A549 (cell line): ENCODE data around the gene BAG3. TPM values are rescaled to one million over a fixed set of nuclear protein-coding genes. Genes with fewer than 3 reads are reported as not detected.

ENCODE experiments used
- ATAC-seq, 2 experiments: fragments of 200-7000 bp in 1 of 2; fragments of >200 bp in 1 of 2; cut with Nextera tagmentation in 1 of 2; cut with Tn5 transposase in 1 of 2; 3 replicates each; pipeline versions ENCODE4 v1.8.0 to v1.9.1; 2018 to 2020; ENCODE audit warnings: mild to moderate bottlenecking in 1 of 2, moderate library complexity in 1 of 2
- CTCF ChIA-PET: fragments of 300-600 bp; sonication (Branson Sonifier 250); formaldehyde crosslinking; extraction: SDS; loops from one replicate; lab custom pipeline; 2021; ENCODE audit warnings: antibody characterized with exemption, inconsistent platforms; lab: Yijun Ruan, JAX
- POLR2A ChIA-PET: fragments of 350-600 bp; formaldehyde crosslinking; extraction: SDS; loops from one replicate; lab custom pipeline; 2021; ENCODE audit warnings: antibody characterized with exemption, inconsistent platforms; lab: Yijun Ruan, JAX
- DNase-seq, 2 experiments: peaks; one replicate each; pipeline versions ENCODE4 v3.0.0 to v3.0.0-alpha.2; 2011 to 2016; ENCODE audit warnings: low read depth in 1 of 2, low spot score in 1 of 2
- FAIRE-seq: peaks from 2 replicates; lab custom pipeline; 2011; peaks lifted over from hg19 to GRCh38; lab: Jason Lieb, UNC
- H3K27ac ChIP-seq, 2 experiments: fragments of >200 bp; sonication (Bioruptor Twin); formaldehyde crosslinking; 3 replicates each; pipeline ENCODE4 v1.5.1; 2016 to 2017
- H3K4me1 ChIP-seq: fragments of >200 bp; sonication (Bioruptor Twin); formaldehyde crosslinking; 3 replicates; pipeline ENCODE4 v1.6.1; 2016
- H3K4me2 ChIP-seq: fragments of >200 bp; sonication (Bioruptor Twin); formaldehyde crosslinking; 3 replicates; pipeline ENCODE4 v1.6.1; 2016
- H3K4me3 ChIP-seq: fragments of >200 bp; sonication (Bioruptor Twin); formaldehyde crosslinking; 3 replicates; pipeline ENCODE4 v1.5.1; 2016
- H3K9me3 ChIP-seq: fragments of >200 bp; sonication (Bioruptor Twin); formaldehyde crosslinking; 3 replicates; pipeline ENCODE4 v1.6.1; 2016
- CHD2 ChIP-seq: fragments of 150-350 bp; IDR thresholded peaks from 2 replicates; pipeline ENCODE4 v1.6.1; 2014; ENCODE audit warnings: low read length; ENCODE audit not compliant: partially characterized antibody
- CHD4 ChIP-seq: fragments of 200-600 bp; sonication (generic); IDR thresholded peaks from 2 replicates; pipeline ENCODE4 v1.6.1; 2016; ENCODE audit warnings: antibody characterized with exemption, mild to moderate bottlenecking, borderline replicate concordance
- EHF ChIP-seq: fragments of 250-450 bp; sonication (Bioruptor Pico); IDR thresholded peaks from 2 replicates; pipeline ENCODE4 v1.5.0; 2020; ENCODE audit warnings: mild to moderate bottlenecking
- EP300 ChIP-seq, 2 experiments: fragments of >200 bp; sonication (Bioruptor Twin); formaldehyde crosslinking; IDR thresholded peaks; 2 replicates in 1 of 2; 3 replicates in 1 of 2; pipeline ENCODE4 v1.6.1; 2016 to 2017
- FOSB ChIP-seq: fragments of 250-450 bp; sonication (Bioruptor Pico); IDR thresholded peaks from 2 replicates; pipeline ENCODE4 v1.5.0; 2020; ENCODE audit warnings: mild to moderate bottlenecking, moderate library complexity
- FOSL2 ChIP-seq, 2 experiments: fragments of 450-650 bp in 1 of 2; fragments of >200 bp in 1 of 2; sonication (Bioruptor Twin) in 1 of 2; formaldehyde crosslinking; IDR thresholded peaks; 2 replicates each; pipeline versions ENCODE4 v1.5.0 to v1.6.1; 2016 to 2020; ENCODE audit warnings: mild to moderate bottlenecking in 1 of 2, moderate library complexity in 1 of 2
- HOXB13 ChIP-seq: fragments of 250-450 bp; sonication (Bioruptor Pico); IDR thresholded peaks from 2 replicates; pipeline ENCODE4 v1.5.0; 2020; ENCODE audit warnings: low read depth, mild to moderate bottlenecking, moderate library complexity
- MAZ ChIP-seq: fragments of 150-350 bp; IDR thresholded peaks from 2 replicates; pipeline ENCODE4 v1.6.1; 2014; ENCODE audit warnings: antibody characterized with exemption, low read depth, low read length, borderline replicate concordance
- NFE2L2 ChIP-seq: fragments of 150-350 bp; conservative IDR thresholded peaks from 2 replicates; pipeline ENCODE4 v1.6.1; 2014; ENCODE audit warnings: low read length
- PHF8 ChIP-seq: fragments of 200-600 bp; sonication (generic); IDR thresholded peaks from 2 replicates; pipeline ENCODE4 v1.6.1; 2016; ENCODE audit warnings: low read depth, mild to moderate bottlenecking, antibody characterized with exemption, moderate library complexity, borderline replicate concordance
- POLR2A ChIP-seq: IDR thresholded peaks from 2 replicates; pipeline ENCODE4 v1.6.1; 2012; ENCODE audit warnings: mild to moderate bottlenecking, low read length
- RAD21 ChIP-seq, 2 experiments: fragments of >200 bp in 1 of 2; sonication (Bioruptor Twin) in 1 of 2; formaldehyde crosslinking in 1 of 2; IDR thresholded peaks in 1 of 2; conservative IDR thresholded peaks in 1 of 2; 2 replicates in 1 of 2; 3 replicates in 1 of 2; pipeline ENCODE4 v1.6.1; 2012 to 2018; ENCODE audit warnings: inconsistent platforms in 1 of 2
- RFX5 ChIP-seq: fragments of 450-650 bp; IDR thresholded peaks from 2 replicates; pipeline ENCODE4 v1.7.1; 2014; ENCODE audit warnings: antibody characterized with exemption, mild to moderate bottlenecking, moderate library complexity
- RNF2 ChIP-seq: fragments of 200-600 bp; sonication (generic); IDR thresholded peaks from 2 replicates; pipeline ENCODE4 v1.6.1; 2016; ENCODE audit warnings: low read depth, mild to moderate bottlenecking, antibody characterized with exemption, moderate library complexity, borderline replicate concordance
- TFCP2L1 ChIP-seq: fragments of 250-450 bp; sonication (Bioruptor Pico); IDR thresholded peaks from 2 replicates; pipeline ENCODE4 v1.5.0; 2021; ENCODE audit warnings: mild to moderate bottlenecking
- ZC3H11A ChIP-seq: fragments of 450-650 bp; IDR thresholded peaks from 2 replicates; pipeline ENCODE4 v1.6.1; 2014; ENCODE audit warnings: antibody characterized with exemption, mild to moderate bottlenecking
- WGBS: methylation state at CpG from one replicate; pipeline ENCODE4 v1.1.6; 2017; ENCODE audit errors: missing lambda C conversion rate; 5-methylcytosine and 5-hydroxymethylcytosine counted together
- polyA plus RNA-seq, 4 experiments: library from polyadenylated mRNA; depleted of rRNA in 3 of 4; stranded (reverse); fragments of >200 nt; fragmentation: RNase III in 1 of 4; extraction: RNeasy Plus Mini Kit Qiagen cat#74134 plus additional on column Dnase treatment in 1 of 4; gene quantifications; 2 replicates in 3 of 4; 3 replicates in 1 of 4; pipeline ENCODE4 v1.2.3, GENCODE V29; 2011 to 2017
- TF ChIP-seq, protein P1 (sequence below): IDR thresholded peaks from 2 replicates; pipeline ENCODE4 v1.6.1; 2012
- TF ChIP-seq, protein P2 (sequence below): fragments of >200 bp; sonication (Bioruptor Twin); formaldehyde crosslinking; IDR thresholded peaks from 2 replicates; pipeline ENCODE4 v1.6.1; 2016
- TF ChIP-seq, protein P3 (sequence below): IDR thresholded peaks from 2 replicates; pipeline ENCODE4 v1.6.1; 2012; ENCODE audit warnings: low read depth, borderline replicate concordance
- TF ChIP-seq, protein P4 (sequence below): fragments of 250-450 bp; sonication (Bioruptor Pico); IDR thresholded peaks from 2 replicates; pipeline ENCODE4 v1.5.0; 2021; ENCODE audit warnings: mild to moderate bottlenecking, moderate library complexity, borderline replicate concordance

BAG3 gene
- polyA plus RNA-seq, 2 of the 4 experiments (the other 2 are of a cell fraction) = 10.7 to 58.4 TPM

DNA sequence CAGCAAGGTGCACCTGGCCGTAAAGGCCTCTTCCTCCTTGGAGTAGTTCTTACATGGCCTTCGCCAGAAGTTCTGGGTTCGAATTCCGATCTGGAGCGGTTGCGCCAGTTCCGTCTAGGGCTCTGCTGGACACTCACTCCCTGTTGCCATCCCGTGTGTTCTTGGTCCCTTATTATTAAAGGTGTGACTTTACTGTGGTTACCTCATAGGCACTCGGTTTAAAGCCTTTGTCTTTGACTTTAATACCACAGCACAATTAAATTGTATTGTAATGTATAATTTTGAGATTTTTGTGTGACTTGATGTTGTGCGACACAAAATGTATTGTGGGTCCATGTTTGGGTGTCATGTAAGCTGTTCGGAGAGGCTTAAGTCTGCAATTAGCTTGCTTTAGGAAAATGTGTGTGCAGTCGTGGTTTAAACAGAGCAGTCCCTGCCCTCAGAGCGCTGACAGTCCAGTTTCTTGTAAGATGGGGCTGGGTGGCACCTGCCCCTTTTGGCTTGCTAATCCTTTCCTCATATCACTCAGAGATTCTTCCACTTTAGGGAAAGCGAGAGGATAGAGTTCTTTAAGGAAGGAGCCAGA lies 75.6 kb downstream of the BAG3 start:
- ChIA-PET CTCF (interaction anchor here (1.0 to 3.9 kb wide), 12 partner anchors 10 to 154 kb away, joined by 3 to 18 read pairs (median 7); partner anchors contain the start of gene BAG3), POLR2A (interaction anchor here (1.1 to 1.7 kb wide), 7 partner anchors 10 to 166 kb away, joined by 3 to 17 read pairs (median 6); partner anchors contain the start of genes SEC23IP and TIAL1)
- 71% methylated on average over 14 of the region's 14 CpGs for WGBS
- Histone ChIP-seq H3K4me2 (peak overlapping the region; percentile 93), H3K9me3 (no peaks in the 10 kb centered on the region), H3K4me1 (peaks cover 13% of the 10 kb centered on the region; the same call in 2 of the 3 replicates), H3K27ac (peak overlapping the region; percentile 74 to 93), H3K4me3 (peak overlapping the region; percentile 82)
- ATAC-seq (no peak), DNase-seq (no peak), FAIRE-seq (no peak)
- TF ChIP-seq RAD21 (conservative IDR thresholded peaks at IDR 0.05 in 1 of 2, IDR thresholded peaks at IDR 0.05 in 1 of 2) (no peak), FOSL2 (IDR thresholded peaks at IDR 0.05) (no peak), FOSL2 (CRISPR knock-in tag; IDR thresholded peaks at IDR 0.05) (no peak), RNF2 (no peak), EP300 (IDR thresholded peaks at IDR 0.05) (no peak), HOXB13 (CRISPR knock-in tag) (no peak), TFCP2L1 (CRISPR knock-in tag) (no peak), CHD2 (no peak), ZC3H11A (no peak), PHF8 (no peak), MAZ (no peak), NFE2L2 (no peak), FOSB (no peak), POLR2A (no peak), CHD4 (no peak), EHF (CRISPR knock-in tag) (no peak), RFX5 (no peak)
- TF ChIP-seq, protein P1, sequence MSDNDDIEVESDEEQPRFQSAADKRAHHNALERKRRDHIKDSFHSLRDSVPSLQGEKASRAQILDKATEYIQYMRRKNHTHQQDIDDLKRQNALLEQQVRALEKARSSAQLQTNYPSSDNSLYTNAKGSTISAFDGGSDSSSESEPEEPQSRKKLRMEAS = no peak
- TF ChIP-seq, protein P2, sequence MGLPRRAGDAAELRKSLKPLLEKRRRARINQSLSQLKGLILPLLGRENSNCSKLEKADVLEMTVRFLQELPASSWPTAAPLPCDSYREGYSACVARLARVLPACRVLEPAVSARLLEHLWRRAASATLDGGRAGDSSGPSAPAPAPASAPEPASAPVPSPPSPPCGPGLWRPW = no peak
- TF ChIP-seq, protein P3, sequence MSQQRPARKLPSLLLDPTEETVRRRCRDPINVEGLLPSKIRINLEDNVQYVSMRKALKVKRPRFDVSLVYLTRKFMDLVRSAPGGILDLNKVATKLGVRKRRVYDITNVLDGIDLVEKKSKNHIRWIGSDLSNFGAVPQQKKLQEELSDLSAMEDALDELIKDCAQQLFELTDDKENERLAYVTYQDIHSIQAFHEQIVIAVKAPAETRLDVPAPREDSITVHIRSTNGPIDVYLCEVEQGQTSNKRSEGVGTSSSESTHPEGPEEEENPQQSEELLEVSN = no peak
- TF ChIP-seq, protein P4, sequence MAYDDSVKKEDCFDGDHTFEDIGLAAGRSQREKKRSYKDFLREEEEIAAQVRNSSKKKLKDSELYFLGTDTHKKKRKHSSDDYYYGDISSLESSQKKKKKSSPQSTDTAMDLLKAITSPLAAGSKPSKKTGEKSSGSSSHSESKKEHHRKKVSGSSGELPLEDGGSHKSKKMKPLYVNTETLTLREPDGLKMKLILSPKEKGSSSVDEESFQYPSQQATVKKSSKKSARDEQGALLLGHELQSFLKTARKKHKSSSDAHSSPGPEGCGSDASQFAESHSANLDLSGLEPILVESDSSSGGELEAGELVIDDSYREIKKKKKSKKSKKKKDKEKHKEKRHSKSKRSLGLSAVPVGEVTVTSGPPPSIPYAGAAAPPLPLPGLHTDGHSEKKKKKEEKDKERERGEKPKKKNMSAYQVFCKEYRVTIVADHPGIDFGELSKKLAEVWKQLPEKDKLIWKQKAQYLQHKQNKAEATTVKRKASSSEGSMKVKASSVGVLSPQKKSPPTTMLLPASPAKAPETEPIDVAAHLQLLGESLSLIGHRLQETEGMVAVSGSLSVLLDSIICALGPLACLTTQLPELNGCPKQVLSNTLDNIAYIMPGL (CRISPR knock-in tag) = no peak

Other genes starting within 250 kb of the BAG3 start
- gene RGS10, start 108.7 kb upstream of the BAG3 start, polyA plus RNA-seq (2011; rRNA removed) = 33.5 and 46.4 TPM in 2 replicates
- 39.7 to 41.4 TPM (median 41.3 TPM) in 3 replicates for gene RGS10, start 108.7 kb upstream of the BAG3 start, polyA plus RNA-seq (2017; fragmentation: RNase III; extraction: RNeasy Plus Mini Kit Qiagen cat#74134 plus additional on column Dnase treatment)
- gene TIAL1, start 54.4 kb upstream of the BAG3 start, polyA plus RNA-seq (2011; rRNA removed) = 101 and 115 TPM in 2 replicates
- gene TIAL1, start 54.4 kb upstream of the BAG3 start, polyA plus RNA-seq (2017; fragmentation: RNase III; extraction: RNeasy Plus Mini Kit Qiagen cat#74134 plus additional on column Dnase treatment) = 88.1 to 89.5 TPM (median 88.8 TPM) in 3 replicates
- 7.7 and 8.3 TPM in 2 replicates for gene INPP5F, start 74.7 kb downstream of the BAG3 start, polyA plus RNA-seq (2011; rRNA removed)
- gene INPP5F, start 74.7 kb downstream of the BAG3 start, polyA plus RNA-seq (2017; fragmentation: RNase III; extraction: RNeasy Plus Mini Kit Qiagen cat#74134 plus additional on column Dnase treatment) = 5.6 to 6.2 TPM (median 5.6 TPM) in 3 replicates
- gene MCMBP, start 221.5 kb downstream of the BAG3 start, polyA plus RNA-seq (2011; rRNA removed) = 109 and 113 TPM in 2 replicates
- gene MCMBP, start 221.5 kb downstream of the BAG3 start, polyA plus RNA-seq (2017; fragmentation: RNase III; extraction: RNeasy Plus Mini Kit Qiagen cat#74134 plus additional on column Dnase treatment) = 57.3 to 61.9 TPM (median 58.6 TPM) in 3 replicates
- 62.5 and 75.6 TPM in 2 replicates for gene SEC23IP, start 241.3 kb downstream of the BAG3 start, polyA plus RNA-seq (2011; rRNA removed)
- 44.9 to 61.9 TPM (median 55.6 TPM) in 3 replicates for gene SEC23IP, start 241.3 kb downstream of the BAG3 start, polyA plus RNA-seq (2017; fragmentation: RNase III; extraction: RNeasy Plus Mini Kit Qiagen cat#74134 plus additional on column Dnase treatment)